ENCODE data around the gene BHLHE23.

BHLHE23 gene

DNA sequence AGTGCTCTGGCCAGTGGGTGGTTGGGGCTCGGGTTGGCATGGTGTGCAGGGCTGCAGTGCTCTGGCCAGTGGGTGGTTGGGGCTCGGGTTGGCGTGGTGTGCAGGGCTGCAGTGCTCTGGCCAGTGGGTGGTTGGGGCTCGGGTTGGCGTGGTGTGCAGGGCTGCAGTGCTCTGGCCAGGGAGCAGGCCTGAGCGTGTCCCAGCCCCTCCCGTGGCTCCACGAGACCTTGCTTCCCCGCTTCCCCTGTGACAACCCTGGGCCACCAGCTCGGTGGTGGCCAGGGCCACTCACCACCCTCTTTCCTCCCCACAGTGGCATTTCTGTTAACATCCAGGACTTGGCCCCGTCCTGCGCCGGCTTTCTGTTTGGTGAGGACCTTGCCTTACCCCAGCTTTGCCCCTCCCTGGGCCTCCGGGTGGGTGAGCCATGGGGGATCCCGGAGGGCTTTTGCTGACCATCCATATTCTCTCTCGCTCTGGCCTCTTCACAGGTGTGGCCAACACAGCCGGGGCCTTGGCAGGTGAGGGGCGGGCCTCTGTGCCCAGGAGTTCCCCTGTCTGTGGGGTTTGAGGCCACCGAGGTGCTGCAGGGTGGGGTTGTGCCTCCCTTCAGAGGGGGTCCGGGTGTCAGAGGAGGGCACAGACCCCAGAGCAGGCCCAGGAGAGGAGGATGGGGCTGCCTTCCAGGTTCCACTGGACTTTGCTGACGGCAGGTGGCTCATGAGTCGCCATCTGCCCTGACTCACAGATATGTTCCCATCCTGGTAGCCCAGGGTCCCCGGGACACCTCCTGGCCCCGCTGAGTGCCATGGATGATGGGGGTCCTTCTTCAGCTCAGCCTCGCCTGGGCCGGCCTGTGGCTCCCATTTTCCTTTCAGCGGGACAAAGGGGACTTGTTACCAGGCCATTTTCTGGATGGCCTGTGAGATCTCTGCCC is 40.3 kb downstream of the BHLHE23 start:
- DNase-seq (ENCODE audit: low read depth) = no peak
- TF ChIP-seq, protein P1, sequence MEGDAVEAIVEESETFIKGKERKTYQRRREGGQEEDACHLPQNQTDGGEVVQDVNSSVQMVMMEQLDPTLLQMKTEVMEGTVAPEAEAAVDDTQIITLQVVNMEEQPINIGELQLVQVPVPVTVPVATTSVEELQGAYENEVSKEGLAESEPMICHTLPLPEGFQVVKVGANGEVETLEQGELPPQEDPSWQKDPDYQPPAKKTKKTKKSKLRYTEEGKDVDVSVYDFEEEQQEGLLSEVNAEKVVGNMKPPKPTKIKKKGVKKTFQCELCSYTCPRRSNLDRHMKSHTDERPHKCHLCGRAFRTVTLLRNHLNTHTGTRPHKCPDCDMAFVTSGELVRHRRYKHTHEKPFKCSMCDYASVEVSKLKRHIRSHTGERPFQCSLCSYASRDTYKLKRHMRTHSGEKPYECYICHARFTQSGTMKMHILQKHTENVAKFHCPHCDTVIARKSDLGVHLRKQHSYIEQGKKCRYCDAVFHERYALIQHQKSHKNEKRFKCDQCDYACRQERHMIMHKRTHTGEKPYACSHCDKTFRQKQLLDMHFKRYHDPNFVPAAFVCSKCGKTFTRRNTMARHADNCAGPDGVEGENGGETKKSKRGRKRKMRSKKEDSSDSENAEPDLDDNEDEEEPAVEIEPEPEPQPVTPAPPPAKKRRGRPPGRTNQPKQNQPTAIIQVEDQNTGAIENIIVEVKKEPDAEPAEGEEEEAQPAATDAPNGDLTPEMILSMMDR (conservative IDR thresholded peaks at IDR 0.05; ENCODE audit: low read length) = no peak
- no peak overlapping the region for H3K4me3 ChIP-seq (ENCODE audit: low read length)

DNA sequence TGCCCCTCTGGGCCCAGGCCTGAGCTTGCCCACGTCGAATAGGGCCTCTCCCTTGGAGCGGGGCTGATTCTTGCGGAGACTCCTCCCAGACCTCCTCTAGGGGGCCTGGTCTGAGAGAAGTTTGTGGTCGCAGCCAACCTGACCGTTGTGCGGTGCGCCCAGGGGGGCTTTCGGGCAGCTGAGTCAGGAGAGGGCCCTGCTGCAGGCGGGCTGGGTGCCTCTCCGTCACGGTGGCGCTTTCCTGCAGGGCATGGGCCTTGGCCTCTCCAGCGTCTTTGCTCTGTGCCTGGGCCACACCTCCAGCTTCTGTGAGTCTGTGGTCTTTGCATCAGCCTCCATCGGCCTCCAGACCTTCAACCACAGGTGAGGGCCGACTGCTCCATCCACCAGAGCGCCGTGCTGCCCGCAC is 41.4 kb downstream of the BHLHE23 start:
- no peak overlapping the region for H3K4me3 ChIP-seq (ENCODE audit: low read length)
- DNase-seq (ENCODE audit: low read depth) = no peak
- TF ChIP-seq, protein P1 (conservative IDR thresholded peaks at IDR 0.05; ENCODE audit: low read length) = no peak

DNA sequence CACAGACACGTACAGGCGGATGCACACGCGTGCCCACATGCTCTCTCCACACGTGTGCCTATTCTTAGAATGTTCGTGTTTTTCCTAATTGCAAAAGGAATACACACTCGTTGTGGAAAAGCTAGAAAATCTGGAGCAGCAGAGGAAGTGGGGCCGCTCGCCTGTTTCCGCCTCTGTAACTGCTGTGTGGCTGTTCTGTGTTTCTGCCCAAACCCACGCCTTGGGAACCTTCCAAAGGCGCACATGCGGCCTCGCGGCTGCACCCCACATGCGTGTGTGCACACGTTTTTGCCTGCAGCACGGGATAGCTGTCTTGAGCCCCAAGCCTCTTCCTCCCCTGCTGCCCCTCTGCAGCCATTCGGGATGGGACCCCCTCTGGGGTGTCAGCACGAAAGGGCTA is 42.1 kb downstream of the BHLHE23 start:
- TF ChIP-seq, protein P1 (conservative IDR thresholded peaks at IDR 0.05; ENCODE audit: low read length) = no peak
- no peak overlapping the region for H3K4me3 ChIP-seq (ENCODE audit: low read length)
- no peak for DNase-seq (ENCODE audit: low read depth)

DNA sequence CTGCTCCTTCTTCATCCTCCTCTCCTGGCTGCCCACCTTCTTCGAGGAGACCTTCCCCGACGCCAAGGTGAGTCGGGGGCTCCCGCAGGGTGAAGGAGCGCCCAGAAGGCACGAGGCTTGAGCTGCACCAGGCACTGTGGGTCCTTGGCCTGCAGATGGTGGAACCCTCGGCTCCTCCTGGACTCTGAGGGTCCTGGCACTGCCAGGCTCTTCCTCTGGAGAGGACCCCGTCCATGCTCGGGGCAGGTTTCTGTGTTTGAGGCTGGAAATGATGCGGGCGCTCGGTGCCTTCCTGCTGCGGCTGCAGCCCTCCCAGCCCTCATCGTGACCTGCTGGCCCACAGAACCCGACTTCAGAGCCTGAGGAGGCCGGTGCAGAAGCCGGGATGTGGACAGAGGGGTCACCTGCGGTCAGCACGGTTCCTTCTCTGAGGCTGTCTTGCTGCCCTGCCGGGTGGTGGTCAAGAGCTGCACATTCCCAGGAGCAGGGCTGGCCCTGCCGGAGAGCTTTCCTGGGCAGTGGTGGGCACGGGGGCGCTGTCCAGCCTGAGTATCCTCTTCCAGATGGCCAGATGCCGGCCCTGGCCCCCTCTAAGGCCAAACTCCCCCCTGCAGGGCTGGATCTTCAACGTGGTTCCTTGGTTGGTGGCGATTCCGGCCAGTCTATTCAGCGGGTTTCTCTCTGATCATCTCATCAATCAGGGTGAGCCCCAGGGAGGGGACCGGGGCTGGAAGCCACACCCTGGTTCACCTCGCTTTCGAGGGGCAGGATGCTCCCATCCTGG is 43.0 kb downstream of the BHLHE23 start:
- TF ChIP-seq, protein P1 (conservative IDR thresholded peaks at IDR 0.05; ENCODE audit: low read length) = no peak
- H3K4me3 ChIP-seq (ENCODE audit: low read length) = no peak overlapping the region
- DNase-seq (ENCODE audit: low read depth) = no peak

DNA sequence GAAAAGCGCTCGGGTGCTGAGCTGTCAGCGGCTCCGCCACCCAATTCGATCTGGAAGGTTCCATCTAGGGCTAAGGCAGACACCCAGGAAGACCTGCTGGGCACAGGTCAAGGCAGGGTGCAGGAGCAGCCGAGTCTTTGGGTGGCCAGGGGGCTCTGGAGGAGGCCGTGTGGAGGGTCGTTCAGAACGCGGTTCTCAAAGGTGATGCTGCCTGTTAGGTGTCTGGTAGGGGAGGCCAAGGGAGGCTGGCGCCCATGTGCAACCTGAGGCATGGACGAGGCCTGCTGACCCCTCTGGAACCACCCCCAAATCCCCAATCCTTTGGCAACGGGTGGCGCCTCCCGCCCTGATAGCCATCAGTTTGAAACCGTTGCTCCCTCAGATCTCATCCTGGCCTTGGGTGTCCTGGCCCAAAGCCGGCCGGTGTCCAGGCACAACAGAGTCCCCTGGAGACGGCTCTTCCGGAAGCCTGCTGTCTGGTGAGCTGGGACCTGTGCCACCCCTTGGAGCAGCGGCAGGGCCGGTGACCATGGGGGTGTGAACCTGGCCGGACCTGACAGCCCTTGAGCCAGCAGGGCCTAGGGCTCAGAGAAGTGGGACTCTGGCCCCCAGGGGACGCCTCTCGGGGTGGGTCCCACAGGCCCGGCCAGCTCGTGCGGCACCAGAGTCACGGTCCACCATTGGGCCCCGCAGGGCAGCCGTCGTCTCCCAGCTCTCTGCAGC is 43.7 kb downstream of the BHLHE23 start:
- no peak overlapping the region for H3K4me3 ChIP-seq (ENCODE audit: low read length)
- TF ChIP-seq, protein P1 (conservative IDR thresholded peaks at IDR 0.05; ENCODE audit: low read length) = no peak

DNA sequence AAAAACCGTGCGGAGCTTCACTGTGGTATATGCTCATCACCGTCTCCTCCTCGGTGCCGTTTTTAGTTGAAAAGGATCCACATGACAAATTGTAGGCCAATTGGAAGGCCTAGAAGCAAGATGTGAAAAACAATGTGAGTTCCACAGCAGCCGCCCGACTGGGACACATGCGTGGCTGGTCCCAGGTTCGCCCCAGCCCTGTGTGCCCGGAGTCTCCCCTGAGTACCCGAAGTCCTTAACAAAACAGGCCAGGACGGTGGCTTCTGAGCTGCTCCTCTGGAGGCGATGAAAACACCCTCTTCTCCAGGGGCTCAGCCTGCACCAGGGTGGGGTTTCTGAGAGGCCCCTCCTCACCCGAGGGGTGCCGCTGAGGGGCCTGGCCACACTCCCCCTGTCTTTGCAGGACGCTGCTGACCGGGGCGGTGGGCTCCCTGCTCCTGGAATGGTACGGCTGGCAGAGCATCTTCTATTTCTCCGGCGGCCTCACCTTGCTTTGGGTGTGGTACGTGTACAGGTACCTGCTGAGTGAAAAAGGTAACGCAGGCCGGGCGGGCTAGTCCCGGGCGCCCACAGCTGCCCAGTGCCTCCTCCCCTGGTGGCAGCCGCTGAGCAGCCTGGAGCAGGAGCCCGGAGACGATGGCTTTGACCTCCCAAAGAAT is 44.4 kb downstream of the BHLHE23 start:
- DNase-seq (ENCODE audit: low read depth) = no peak
- H3K4me3 ChIP-seq (ENCODE audit: low read length) = no peak overlapping the region
- TF ChIP-seq, protein P1 (conservative IDR thresholded peaks at IDR 0.05; ENCODE audit: low read length) = no peak

More for the DNA sequence above, 43.7 kb downstream of the BHLHE23 start:
- DNase-seq (ENCODE audit: low read depth) = no peak

Measured in AG10803 (cell line).